Glomerular endothelial cell (primary cell): Measurements from ENCODE around the gene PGF. TPM values are rescaled to one million over a fixed set of nuclear protein-coding genes. Genes with fewer than 3 reads are reported as not detected.

Experiments used
- DNase-seq: peaks from one replicate; pipeline ENCODE4 v3.0.0-alpha.2; 2011; ENCODE audit warnings: low read depth, low spot score; ENCODE audit errors: extremely low read depth
- total RNA-seq: library from RNA; depleted of rRNA; stranded (reverse); fragments of >200 nt; gene quantifications from 2 replicates; pipeline ENCODE4 v1.2.3, GENCODE V29; 2015

Gene PGF
- total RNA-seq, 1 donor from 2014 or later: 529 TPM

DNA sequence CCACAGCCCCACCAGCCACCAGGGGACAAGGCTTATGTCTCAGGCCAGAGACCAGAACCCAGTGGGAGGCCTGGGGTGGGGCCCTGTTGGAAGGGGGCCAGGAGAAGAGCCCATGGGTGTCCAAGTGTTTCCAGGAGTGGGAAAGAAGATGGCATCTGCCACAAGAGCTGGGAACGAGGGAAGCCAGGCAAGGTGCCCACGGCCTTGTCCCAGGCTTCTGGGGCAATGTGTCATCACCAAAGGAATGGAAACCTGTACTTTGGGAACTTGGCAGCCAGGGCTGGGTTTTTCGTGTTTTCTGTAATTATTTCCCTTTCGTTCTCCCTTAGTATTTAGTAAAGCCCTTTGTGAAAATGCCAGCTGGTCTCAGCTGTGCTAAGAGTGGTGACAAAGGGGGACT lies 5.3 kb upstream of the PGF start:
- no peak for DNase-seq

DNA sequence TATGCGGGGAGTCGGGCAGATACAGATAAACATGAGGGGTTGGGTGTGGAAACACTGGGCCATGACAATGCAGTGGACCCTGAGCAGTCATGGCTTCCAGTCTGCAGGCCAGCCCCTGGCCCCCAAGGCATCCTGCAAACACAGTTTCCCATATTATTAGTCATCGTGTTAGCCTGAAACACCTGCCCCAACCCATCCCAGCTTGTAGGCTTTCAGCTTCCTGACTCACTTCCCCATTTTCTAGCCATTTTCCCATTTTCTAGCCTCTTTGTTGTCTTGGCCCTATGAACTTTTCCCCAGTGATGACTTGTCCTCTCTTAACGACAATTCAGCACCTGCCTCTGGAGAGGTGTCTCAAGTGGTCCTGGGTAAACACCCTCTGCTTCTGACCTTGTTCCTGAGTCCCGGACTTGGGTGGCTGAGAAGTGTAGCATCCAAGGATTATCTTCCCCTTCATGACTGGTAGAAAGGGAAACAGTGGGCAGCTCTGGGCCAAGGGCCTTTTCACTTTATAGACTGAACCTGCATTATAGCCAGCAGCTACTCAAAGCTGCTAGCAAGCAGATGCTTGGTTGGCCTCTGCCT lies 4.3 kb upstream of the PGF start:
- no peak for DNase-seq

DNA sequence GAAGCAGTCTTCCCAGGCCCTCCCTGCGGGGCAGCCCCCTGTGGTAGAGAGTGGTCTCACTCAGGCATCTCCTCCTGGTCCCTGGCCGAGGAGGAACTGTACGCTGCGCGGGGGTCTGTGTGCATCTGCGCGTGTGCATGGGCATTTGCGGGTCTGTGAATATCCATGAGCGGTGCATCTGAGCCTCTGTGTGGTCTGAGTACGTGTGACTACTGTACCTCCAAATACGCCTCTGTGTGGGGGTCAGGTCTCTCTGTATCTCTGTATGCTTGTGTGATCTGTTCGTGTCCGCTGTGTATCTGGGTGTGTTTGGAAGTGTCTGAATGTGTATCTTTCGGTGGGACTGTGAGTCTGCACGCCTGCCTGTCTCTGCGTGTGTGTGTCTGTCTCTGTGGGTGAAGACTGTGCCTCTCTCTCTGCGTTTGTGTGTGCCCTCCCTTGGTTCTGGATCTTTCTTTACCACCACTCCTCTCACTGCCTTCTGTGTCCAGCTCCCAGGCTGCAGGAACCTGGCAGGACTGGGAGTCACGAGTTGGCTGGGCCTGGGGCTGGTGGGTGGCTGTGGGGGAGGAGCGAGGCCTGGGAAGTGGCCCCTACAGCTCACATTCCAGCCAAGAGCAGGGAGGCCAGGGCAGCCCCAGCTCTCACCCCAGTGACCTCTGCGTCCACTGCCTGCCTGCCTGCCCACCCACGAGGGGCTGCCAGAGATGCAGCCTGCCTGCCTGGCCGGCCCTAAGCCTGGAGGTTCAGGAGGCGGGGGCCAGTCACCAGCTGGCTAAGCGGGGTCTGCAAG lies 1.1 kb upstream of the PGF start:
- DNase-seq: no peak

DNA sequence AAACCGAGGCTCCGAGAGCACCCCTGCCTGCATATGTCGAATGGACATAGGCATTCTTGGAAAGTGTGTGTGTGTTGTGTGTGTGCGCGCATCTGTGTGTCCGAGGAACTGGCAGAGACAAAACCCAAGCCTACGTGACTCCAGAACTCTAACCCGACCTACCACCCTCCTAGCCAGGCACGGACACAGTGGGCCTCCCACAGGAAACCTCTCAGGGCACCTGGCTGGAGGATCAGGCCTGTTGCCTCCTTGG lies 556 bp upstream of the PGF start:
- no peak for DNase-seq

- DNase-seq: no peak
Observed at GRCh38 chr14:74954947-74955228, 509 bp downstream of the PGF start.

GRCh38 chr14:74954232-74954946 lies 1.0 kb downstream of the PGF start:
- DNase-seq: no peak

GRCh38 chr14:74953686-74954085 lies 1.7 kb downstream of the PGF start:
- DNase-seq: no peak

- no peak for DNase-seq
Observed at GRCh38 chr14:74952697-74953484, 2.5 kb downstream of the PGF start.

- no peak for DNase-seq
Observed at GRCh38 chr14:74952180-74952665, 3.2 kb downstream of the PGF start.

DNA sequence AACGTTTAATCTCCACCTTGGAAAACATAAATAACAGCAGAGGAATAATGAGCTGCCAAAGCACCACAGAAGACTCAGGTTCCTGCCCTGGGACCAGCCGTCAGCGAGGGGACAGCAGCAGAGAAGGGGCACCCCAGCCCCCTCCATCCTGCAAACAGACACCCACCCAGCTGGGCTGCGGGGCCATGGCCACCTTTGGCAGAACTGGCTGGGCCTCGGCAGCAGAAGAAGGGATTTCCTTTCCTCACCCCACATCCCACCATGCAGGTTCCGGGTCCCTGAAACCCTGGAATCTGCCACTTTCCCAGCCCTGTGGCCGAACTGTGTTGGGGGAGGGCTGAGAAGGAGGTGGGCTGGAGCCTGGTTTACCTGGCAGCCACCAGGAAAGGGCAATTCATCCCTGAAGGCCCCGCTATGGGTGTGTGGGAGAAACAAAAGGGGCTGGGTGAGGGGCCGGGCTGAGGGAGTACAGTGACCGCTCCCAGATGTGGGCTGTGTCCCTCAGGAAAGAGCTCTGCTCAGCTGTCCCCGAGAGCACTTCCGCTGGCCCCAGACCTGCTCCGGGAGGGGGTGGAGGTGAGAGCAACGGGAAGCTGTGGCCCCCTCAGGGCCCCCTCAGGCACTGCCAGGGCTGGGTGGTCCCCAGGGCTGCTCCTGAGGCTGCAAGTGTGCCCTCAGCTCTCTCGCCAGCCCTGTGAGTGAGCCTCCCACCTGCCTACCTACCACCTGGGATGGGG lies 3.8 kb downstream of the PGF start:
- no peak for DNase-seq

DNA sequence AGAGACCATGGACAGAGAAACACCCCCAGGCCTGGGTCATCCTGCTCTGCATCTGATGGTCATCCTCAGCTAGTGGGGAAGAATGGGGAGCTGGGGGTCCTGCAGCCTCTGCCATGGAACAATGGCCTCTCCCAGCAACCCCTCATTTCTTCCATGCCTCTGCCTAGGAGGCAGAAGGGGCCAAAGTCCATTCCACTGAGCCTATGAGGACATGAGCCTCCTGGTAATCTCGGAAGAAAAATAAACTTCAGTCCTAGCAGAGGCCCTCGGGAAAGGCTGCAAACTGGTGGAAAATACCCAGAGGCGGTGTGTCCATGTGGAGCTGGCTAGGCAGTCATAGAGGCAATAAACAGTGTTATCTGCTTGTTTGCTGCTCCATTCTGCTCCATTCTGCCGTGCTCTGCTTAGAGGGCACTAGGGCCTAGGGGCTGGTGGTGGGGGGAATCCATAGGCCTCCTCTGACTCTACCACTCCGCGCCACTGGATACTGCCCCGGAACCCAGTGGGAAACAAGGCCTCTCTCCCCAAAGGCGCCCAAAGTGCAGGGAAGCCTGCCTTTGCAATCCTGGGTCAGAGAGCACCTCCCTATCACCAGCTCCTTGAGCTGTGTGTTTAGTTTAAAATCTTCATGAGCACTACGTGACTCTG lies 4.5 kb downstream of the PGF start:
- DNase-seq: no peak

- no peak for DNase-seq
Observed at GRCh38 chr14:74949859-74950573, 5.4 kb downstream of the PGF start.

DNA sequence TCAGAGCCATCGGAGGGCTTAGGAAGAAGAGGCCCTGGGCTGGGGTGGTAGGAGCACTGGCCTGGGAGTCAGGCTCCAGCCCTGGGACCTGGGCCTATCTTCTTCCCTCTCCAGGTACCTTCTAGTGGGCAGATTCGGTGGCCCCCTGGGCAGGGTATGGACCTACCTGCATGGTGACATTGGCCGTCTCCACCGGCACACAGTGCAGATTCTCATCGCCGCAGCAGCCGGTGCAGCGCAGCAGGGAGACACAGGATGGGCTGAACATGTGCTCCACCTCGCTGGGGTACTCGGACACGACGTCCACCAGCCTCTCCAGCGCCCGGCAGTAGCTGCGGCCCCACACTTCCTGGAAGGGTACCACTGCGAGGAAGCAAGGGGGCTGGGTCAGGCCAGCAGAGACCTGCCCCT lies 6.2 kb downstream of the PGF start:
- no peak for DNase-seq

GRCh38 chr14:74948228-74949175 lies 6.9 kb downstream of the PGF start:
- no peak for DNase-seq

- DNase-seq: no peak
Observed at GRCh38 chr14:74947353-74948227, 7.8 kb downstream of the PGF start.

DNA sequence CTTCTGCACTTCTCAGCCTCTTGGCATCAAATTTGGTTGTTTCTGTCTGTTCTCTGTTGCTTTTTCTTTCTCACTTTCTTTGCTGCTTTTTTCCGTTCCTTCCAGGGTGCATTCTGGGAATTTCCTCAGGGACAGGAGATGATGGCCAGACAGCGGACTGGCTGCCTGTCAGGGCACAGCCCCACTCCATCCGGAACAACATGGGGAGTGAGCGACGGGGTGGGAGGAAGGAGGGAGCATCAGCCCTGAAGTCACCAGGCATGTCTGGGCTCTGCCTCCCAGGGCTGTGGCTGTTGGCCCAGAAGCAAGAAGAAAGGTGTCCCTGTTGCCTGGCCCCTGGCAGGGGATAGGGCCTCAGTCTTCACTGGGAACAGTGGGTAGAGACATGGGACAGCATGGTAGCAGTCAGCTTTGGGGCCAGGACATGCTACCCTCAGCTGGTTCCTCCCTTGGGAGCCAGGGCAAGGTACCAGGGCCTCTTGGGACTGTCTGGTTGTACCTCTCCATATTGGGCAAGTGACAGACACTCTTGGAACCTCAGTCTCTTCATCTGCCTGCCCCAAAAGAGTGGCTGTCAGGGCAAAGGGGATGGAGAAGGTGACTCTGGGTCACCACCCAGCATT lies 8.6 kb downstream of the PGF start:
- DNase-seq: no peak
